Thymus (tissue), 2 donors: ENCODE results near the gene ZNF197. TPM values are rescaled to one million over a fixed set of nuclear protein-coding genes. Genes with fewer than 3 reads are reported as not detected.

Experiments used
- polyA plus RNA-seq: library from polyadenylated mRNA; stranded (reverse); fragments of 200-250 nt; gene quantifications from one replicate; pipeline ENCODE4 v1.2.3, GENCODE V29; 2013
- total RNA-seq: library from RNA; stranded (reverse); fragments of 120-200 nt; gene quantifications from one replicate; pipeline ENCODE4 v1.2.4, GENCODE V29; 2013
- donor health status: healthy.

The ZNF197 gene
- total and polyA plus RNA-seq, 2 donors: 13.2 to 13.8 TPM

Other genes starting within 250 kb of the ZNF197 start
- gene ZNF445, start 147.4 kb upstream of the ZNF197 start, total RNA-seq: 5.9 TPM
- gene ZNF445, start 147.4 kb upstream of the ZNF197 start, polyA plus RNA-seq: 5.0 TPM
- 8.0 TPM for gene ZKSCAN7, start 69.8 kb upstream of the ZNF197 start, total RNA-seq
- gene ZKSCAN7, start 69.8 kb upstream of the ZNF197 start, polyA plus RNA-seq: 5.3 TPM
- 3.1 TPM for gene ZNF660, start 40.1 kb upstream of the ZNF197 start, total RNA-seq
- gene ZNF660, start 40.1 kb upstream of the ZNF197 start, polyA plus RNA-seq: 2.3 TPM
- gene ZNF35, start 23.7 kb downstream of the ZNF197 start, total RNA-seq: 5.0 TPM
- 4.5 TPM for gene ZNF35, start 23.7 kb downstream of the ZNF197 start, polyA plus RNA-seq
- 4.9 TPM for gene ZNF502, start 87.6 kb downstream of the ZNF197 start, total RNA-seq
- 4.7 TPM for gene ZNF502, start 87.6 kb downstream of the ZNF197 start, polyA plus RNA-seq
- gene ZNF501, start 104.6 kb downstream of the ZNF197 start, total RNA-seq: 4.2 TPM
- gene ZNF501, start 104.6 kb downstream of the ZNF197 start, polyA plus RNA-seq: 3.1 TPM
- 34.6 TPM for gene KIAA1143, start 136.6 kb downstream of the ZNF197 start, total RNA-seq
- gene KIAA1143, start 136.6 kb downstream of the ZNF197 start, polyA plus RNA-seq: 23.0 TPM
- gene KIF15, start 136.8 kb downstream of the ZNF197 start, total RNA-seq: 43.4 TPM
- 3.6 TPM for gene KIF15, start 136.8 kb downstream of the ZNF197 start, polyA plus RNA-seq
- gene TMEM42, start 236.9 kb downstream of the ZNF197 start, total RNA-seq: 23.6 TPM
- gene TMEM42, start 236.9 kb downstream of the ZNF197 start, polyA plus RNA-seq: 49.0 TPM
- 0.14 TPM for gene TGM4, start 249.6 kb downstream of the ZNF197 start, total RNA-seq
- gene TGM4, start 249.6 kb downstream of the ZNF197 start, polyA plus RNA-seq: 0.62 TPM